ENCODE results near the gene MCF2L. TPM values are rescaled to one million over a fixed set of nuclear protein-coding genes. Genes with fewer than 3 reads are reported as not detected.

The MCF2L gene
- total RNA-seq, 1 donor from 2014 or later, result 146 TPM

DNA sequence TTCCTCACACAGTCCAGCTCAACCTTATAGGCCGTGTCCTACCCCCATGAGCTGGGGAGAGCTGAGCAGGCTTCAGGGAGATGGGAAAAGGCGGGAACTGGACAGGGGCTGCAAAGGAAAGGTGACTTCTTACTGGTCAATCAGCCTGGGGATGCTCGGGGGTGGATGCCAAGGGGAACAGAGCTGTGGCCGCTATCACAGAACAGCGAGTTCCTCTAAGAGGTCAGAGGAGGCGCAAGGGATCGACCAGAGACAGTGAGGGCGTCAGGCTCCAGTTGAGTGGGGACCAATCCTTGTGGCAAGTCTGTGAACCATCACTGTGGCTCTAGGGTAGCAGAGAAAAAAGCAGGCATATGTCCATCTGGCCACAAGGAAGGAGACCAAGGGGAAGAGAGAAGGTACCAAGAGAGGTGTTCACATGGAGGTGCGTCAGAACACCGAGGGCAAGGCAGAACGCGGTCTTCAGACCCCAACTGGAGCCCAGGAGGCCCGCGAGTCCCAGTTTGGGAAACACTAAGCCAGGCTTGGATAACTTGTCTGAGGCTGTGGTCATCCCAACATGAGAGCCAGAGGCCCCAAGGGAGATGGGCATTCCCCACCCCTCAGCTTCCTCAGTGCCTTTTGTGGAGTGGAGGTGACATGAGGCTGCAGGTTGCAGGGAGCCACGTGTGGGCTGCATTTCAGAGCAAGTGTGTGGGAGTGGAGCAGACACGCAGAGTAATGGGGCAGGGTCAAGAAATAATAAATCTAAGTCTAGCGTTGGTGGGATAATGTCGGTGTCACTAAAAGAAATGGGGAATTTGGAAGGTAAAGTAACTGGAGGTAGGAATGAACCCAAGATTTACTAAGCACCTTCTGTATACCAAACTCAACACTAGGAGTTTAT lies 157.5 kb downstream of the MCF2L start:
- no peak for DNase-seq

DNA sequence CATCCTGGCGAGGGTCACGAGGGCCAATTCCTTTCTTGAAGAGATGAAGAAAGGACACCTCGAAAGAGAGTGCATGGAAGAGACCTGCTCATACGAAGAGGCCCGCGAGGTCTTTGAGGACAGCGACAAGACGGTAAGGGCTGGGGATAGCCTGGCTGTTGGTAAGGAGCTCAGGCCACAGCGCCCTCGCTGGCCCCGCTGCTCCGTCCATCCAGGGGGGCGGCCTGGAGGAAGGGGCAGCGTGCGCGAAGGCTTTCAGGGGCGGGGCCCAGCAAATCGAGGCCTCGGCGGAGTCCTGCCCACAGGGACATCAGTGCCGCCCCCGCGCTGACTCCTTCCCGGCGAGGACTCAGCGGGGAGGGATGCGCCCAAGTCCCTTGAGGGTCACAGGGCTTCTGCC lies 160.5 kb downstream of the MCF2L start:
- no peak for DNase-seq

DNA sequence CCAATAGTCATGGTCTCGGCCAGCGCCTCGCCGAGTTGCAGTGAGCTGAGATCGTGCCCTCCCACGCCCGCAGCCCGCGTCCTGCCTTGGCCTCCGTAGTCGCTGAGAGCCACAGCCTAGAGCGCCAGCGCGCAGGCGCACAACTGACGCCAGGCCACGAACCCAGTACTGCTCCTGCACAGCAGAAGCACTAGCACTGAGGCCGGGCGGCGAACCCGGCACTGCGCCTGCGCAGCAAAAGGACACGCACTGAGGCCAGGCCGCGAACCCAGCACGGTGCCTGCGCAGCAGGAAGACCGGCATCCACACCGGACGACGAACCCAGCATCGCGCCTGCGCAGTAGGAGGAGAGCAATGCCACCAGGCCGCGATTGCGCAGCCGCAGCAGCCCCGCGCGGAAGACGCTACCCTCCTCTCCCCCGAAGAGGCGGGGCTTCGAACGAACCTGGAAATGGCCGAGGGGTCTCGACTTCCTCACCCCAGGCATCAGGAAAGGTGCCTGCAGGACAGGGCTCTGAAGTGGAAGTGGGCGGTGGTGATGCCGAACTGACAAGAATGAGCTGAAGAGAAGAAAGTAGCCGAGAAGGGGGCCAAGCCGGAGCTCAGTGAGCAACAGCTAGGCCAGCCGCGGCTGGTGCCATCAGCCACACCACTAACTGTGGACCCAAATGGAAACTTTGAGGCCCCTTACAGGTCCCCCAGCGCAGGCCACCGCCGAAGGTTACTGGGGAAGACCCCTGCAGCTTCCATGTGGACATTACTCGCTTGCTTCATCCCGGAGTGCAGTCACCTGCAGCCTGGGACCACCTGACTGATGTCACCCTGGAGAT lies 161.1 kb downstream of the MCF2L start:
- DNase-seq, result no peak

DNA sequence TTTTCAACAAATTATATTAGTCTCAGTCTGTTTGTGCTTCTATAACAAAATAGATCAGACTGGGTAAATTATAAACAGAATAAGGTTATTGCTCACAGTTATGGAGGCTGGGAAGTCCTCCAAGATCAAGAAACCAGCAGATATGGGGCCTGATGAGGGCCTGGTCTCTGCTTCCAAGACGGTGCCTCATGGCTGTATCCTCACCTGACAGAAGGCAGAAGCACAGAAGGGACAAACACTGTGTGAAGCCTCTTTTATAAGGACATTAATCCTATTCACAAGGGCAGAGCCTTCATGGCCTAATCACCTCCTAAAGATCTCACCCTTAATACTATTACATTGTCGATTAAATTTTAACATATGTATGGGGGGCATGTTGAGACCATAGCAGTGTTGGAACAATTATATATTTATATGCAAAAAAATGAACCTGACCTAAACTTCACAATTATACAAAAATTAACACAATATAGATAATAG lies 166.3 kb downstream of the MCF2L start:
- DNase-seq, result no peak

DNA sequence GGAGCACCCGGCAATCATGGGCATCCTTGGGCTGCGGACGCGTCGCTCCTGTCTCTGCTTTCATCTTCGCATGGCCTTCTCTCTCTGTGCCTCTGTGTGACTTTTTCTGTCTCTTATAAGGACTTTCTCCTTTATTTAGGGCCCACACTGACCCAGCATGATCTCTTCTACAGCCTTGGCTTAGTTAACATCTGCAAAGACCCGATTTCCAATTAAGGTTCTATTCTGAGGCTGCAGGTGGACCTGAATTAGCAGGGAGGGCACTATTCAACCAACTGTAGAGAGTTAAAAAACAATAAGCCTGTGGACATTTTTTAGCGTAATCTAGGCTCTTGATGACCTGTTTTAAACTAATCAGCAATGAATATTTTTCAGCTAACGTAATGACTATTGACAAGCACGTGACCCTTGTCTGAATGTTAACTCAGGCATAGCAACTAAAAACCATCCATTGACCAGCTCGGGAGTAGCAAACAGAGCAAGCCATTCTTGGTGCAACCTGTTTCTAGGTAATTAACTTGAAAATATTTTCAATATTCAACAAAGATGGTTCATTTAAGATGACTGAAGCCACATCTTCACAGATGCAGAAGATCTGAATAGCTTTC lies 168.8 kb downstream of the MCF2L start:
- no peak for DNase-seq

DNA sequence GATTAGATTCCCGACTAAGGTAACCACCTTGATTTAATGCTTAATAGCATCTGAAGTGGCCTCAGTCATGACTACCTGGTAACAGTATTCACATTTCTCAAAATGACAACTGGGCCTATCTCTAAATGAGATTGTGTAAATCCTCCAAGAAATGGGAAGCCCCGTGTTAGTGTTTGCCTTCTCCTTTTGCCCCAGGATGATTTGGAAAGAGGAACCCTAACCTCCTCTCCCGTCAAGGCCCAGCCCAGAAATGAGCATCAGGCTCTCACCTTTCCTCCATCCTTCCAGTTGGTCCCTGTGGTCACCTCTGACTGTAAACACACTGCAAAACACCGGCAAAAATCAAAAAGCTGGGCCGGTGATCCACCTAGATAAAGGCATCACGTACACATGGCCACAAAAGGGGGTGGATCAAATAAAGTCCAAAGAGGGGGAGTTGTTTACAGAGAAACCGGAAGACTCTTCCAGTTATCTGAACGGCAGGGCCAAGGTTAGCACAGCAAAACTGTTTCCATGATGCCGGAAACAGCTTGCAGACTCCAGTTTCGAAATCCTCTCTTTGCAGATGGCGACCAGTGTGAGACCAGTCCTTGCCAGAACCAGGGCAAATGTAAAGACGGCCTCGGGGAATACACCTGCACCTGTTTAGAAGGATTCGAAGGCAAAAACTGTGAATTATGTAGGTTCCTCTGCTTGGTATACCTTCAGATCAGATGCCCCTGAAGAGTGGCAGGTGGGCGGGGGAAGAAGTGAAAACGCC lies 170.0 kb downstream of the MCF2L start:
- no peak for DNase-seq

DNA sequence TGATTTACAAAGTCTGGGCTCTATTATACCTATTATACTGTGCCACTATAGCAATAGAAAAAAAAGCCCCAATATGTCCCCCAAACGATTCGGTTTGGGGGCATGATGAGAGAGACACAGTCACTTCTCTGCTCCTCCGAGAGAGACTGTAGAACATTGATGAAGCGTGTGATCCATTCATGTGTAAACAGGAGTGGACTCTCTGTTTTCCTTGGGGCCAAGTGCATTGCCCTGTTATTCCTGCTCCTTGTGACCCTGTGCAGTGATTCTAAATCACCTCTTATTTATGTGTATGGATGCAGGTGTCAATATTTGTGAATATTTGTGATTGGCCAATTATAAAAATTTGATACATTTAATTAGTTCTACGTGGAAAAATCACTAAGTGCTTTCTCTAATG lies 170.6 kb downstream of the MCF2L start:
- no peak for DNase-seq

DNA sequence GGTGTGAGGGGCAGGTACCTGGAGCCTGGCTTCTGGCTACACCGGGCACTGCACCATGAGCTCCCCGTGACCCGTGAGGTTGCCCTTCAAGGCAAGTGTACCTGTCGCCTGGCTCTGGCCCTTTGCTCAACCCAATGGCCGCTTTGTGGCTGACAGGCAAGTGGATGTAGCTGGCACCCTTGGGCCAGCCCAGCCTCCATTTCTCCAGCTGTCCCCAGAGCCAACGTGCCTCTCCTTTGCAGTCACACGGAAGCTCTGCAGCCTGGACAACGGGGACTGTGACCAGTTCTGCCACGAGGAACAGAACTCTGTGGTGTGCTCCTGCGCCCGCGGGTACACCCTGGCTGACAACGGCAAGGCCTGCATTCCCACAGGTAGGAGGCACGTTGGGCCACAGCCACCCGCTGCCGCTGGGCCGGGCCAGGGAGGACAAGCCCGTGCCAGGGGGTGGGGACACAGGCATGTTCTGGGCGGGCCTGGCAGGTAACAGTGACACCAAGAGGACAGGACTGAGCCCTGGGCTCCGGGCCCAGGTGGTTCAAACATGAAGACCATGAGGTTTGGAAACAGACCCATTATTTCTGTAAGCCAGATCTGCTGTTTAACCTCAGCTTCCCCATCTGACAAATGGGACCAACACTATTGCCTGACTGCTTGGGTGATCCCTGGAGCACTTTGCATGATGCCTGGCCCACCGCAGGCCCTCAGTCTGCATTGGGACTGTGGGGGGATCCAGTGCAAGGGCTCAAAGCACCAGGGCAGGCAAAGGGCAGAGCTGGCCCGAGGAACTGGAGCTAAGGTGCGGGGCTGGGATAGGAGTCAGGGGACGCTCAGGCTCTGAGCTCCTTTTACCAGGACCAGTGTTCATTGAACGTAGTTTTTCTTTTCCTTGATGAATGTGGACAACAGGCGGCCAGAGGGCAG lies 171.9 kb downstream of the MCF2L start:
- DNase-seq, result no peak

DNA sequence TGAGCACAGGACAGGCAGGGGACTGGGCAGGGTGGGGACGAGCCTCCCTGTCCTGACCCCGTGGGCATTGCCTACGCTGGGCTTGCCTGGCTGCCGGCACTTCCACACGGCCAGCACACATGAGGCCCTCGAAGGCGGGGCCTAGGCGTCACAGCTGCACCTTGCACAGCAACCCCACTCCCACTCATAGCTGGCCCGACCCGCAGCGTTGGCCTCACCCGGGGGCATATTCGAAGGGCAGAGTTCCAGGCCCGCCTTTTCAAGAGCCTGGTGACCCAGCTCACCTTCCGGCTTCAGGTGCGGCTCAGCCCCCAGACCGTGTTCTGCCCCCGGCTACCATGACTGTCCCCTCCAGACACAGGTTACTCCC lies 172.6 kb downstream of the MCF2L start:
- DNase-seq, result no peak

DNA sequence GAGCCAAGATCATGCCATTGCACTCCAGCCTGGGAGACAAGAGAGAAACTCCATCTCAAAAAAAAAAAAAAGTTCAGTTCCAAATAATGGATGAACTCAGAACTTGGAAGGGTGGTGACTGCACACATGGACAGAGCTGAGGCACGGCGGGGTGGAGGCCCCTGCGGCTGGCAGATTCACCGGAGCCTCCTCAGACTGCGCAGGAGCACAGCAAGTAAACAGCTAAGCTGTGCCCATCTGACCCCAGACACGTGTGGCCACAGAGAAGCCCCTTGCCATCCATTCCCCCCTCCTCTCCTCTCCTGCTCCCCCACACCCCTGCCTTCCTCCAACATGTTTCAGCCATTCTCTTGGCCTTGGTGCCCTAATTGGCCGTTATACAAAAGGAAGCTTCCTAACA lies 173.9 kb downstream of the MCF2L start:
- no peak for DNase-seq

DNA sequence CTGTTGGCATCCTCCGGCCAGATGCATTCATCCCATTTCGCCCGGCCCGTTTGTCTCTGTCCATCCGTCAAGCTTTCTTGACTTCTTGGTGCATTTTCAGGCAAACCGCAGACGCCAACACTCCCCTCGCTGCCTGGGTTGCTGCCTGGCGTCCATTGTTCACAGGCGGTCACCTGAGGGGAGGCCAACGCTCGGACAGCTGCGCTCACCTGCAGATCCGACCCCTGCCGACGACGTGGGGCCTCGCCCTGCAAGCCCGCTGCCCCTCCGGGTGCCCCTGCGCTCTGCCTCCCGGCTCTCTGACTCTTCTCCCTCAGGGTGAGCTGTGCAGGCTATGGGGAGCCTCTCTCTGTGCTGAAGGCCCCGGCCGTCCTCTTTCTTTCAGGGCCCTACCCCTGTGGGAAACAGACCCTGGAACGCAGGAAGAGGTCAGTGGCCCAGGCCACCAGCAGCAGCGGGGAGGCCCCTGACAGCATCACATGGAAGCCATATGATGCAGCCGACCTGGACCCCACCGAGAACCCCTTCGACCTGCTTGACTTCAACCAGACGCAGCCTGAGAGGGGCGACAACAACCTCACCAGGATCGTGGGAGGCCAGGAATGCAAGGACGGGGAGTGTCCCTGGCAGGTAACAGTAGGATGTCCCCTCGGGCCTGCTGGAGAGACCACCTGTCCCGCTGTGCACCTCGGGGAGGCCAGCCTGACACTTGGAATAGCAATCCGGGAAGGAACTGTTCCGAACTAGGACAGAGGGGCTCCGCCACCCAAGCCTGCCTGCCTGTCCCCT lies 174.6 kb downstream of the MCF2L start:
- no peak for DNase-seq

DNA sequence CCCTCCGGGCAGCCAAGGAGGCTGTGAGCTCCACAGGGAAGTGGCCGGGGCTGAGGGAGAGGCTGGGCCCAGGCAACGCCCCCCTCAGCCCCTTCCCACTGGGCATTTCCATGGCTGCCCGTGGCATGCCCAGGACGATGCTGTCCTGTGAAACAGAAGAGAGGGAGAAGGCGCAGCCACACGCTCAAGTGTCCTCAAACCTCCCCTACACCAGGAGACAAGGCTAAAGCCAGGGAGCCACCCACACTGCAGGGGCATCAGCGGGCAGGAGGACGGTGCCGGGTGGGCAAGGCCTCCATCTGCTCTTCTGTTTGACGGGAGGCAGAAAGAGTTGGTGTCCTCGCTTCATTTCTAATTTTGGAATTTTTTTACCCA lies 175.2 kb downstream of the MCF2L start:
- no peak for DNase-seq

DNA sequence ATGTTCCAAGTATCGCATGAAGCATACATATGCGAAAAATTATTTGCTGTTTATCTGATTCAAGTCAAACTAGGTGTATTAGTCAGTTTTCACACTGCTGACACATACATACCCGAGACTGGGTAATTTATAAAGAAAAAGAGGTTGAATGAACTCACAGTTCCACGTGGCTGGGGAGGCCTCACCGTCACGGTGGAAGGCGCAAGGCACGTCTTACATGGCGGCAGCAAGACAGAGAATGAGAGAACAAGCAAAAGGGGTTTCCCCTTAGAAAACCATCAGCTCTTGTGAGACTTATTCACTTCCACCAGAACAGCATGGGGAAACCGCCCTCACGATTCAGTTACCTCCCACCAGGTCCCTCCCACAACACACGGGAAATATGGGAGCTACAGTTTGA lies 176.5 kb downstream of the MCF2L start:
- DNase-seq, result no peak

DNA sequence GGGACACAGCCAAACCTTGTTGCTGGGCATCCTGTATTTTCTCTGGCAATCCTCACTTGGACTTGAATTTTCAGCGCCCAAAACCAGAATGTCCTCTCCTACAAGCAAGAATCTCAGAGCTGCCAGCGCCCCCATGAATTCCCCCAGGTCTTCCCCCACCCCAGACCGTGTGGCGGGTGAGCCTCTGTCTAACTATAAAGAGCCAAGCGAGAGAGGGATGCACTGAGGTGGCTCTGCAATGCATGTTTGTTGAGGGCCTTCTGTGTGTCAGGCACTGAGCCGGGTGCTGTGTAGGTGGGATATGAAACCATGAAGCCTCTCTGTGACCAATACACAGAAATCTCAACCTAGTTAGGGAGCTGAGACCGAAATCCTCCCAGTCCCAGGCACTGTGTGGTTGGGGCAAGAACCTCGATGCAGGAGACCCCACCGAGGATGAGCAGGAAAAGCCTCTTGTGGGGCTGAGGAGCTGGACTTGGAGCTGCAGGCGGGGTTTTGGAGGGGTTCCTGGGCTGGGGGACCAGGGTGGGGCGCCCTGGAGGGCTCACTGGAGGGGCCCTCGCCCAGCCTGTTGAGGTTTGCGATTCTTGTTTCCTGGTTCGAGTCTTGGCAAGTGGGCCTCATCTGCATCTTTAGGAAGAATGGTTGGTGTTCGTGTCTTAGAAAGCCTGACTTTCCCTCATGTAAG lies 177.0 kb downstream of the MCF2L start:
- DNase-seq, result no peak

DNA sequence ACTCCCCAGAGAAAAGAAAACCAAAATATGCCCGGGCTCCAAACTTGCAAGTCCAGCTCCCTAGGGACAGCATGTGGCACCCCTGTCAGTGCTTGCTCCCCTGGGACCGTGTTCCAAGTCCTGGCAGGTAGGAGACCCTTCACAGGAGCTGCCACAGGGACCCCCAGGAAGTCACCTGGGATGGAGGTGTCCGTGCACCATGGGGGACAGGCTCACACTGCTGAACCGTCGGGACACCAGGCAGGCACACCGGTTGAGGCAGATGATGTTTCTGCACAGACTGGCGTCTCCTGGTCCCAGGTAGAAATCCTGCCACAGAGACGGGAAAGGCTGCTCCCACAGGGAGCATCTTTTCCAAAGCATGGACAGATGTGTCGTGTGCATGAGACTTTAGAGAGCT lies 177.7 kb downstream of the MCF2L start:
- no peak for DNase-seq

DNA sequence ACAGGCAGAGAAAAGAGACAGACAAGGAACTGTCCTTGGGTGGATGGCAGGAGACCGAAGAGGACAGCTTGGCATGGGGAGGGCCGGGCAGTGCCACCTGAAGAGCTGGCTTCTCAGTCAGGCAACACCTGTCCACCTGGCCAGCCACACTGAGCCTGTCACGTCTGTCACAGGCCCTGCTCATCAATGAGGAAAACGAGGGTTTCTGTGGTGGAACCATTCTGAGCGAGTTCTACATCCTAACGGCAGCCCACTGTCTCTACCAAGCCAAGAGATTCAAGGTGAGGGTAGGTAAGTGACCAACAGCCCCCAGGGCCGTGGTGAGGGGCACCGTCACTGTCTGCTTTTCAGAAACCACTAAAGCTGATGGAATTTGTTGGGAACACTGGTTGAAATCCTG lies 178.2 kb downstream of the MCF2L start:
- no peak for DNase-seq

DNA sequence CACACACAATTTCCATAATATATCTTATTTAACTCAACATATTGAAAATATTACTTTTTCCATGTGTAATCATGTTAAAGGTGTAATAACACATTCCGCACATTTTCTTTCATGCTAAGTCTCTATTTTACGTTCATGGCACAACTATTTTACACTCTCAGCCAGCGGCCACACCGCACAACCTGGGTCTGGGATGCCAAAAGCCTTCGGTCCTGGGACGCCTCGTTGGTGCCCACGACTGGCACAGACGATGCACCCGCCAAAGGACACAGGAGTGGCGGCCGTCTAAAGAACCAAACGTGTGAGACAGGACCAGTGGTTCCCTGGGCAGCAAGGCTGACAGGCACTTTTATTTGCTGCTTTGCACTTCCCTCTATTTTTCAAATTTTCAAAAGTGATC lies 179.4 kb downstream of the MCF2L start:
- DNase-seq, result no peak

DNA sequence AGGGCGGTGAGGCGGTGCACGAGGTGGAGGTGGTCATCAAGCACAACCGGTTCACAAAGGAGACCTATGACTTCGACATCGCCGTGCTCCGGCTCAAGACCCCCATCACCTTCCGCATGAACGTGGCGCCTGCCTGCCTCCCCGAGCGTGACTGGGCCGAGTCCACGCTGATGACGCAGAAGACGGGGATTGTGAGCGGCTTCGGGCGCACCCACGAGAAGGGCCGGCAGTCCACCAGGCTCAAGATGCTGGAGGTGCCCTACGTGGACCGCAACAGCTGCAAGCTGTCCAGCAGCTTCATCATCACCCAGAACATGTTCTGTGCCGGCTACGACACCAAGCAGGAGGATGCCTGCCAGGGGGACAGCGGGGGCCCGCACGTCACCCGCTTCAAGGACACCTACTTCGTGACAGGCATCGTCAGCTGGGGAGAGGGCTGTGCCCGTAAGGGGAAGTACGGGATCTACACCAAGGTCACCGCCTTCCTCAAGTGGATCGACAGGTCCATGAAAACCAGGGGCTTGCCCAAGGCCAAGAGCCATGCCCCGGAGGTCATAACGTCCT lies 180.0 kb downstream of the MCF2L start:
- no peak for DNase-seq

Measured in occipital lobe (tissue), 2 donors.